BE2C (cell line): Measurements from ENCODE around the gene NUP153.
"Not testable (repeated sequence)": the region's sequence is repeated elsewhere in the genome, so short reads cannot be mapped to it uniquely, and the experiment has no call there.

Experiments
- DNase-seq: peaks from one replicate; pipeline ENCODE4 v3.0.0-alpha.2; 2020
- H3K27me3 ChIP-seq: fragments of 250-450 bp; sonication (Bioruptor Pico); 2 replicates; pipeline ENCODE4 v1.5.1; 2020; ENCODE audit warnings: mild to moderate bottlenecking
- H3K36me3 ChIP-seq: fragments of 250-450 bp; sonication (Bioruptor Pico); 2 replicates; pipeline ENCODE4 v1.5.1; 2020; ENCODE audit warnings: mild to moderate bottlenecking
- H3K4me1 ChIP-seq: fragments of 250-450 bp; sonication (Bioruptor Pico); 2 replicates; pipeline ENCODE4 v1.5.1; 2020
- H3K4me3 ChIP-seq: 2 replicates; pipeline ENCODE4 v1.5.1; 2011; ENCODE audit warnings: low read depth, low read length
- H3K9me3 ChIP-seq: fragments of 250-450 bp; sonication (Bioruptor Pico); 2 replicates; pipeline ENCODE4 v1.5.1; 2020
- CTCF ChIP-seq: IDR thresholded peaks from 2 replicates; pipeline ENCODE4 v1.5.1; 2012; ENCODE audit warnings: mild to moderate bottlenecking, low read depth, low read length

Gene NUP153

GRCh38 chr6:17740559-17741220 is 34.0 kb upstream of the NUP153 start:
- H3K4me1 ChIP-seq, result no peaks in the 10 kb centered on the region
- H3K4me3 ChIP-seq, result no peak overlapping the region
- H3K9me3 ChIP-seq, result no peaks in the 10 kb centered on the region
- no peak for DNase-seq
- TF ChIP-seq CTCF, result no peak
- H3K27me3 ChIP-seq, result no peaks in the 10 kb centered on the region
- no peaks in the 10 kb centered on the region for H3K36me3 ChIP-seq

GRCh38 chr6:17737704-17738252 is 31.1 kb upstream of the NUP153 start:
- Histone ChIP-seq H3K4me3 (no peak overlapping the region), H3K36me3 (no peaks in the 10 kb centered on the region), H3K9me3 (no peaks in the 10 kb centered on the region), H3K4me1 (no peaks in the 10 kb centered on the region), H3K27me3 (no peaks in the 10 kb centered on the region)
- TF ChIP-seq CTCF, result no peak
- no peak for DNase-seq

GRCh38 chr6:17735311-17735710 is 28.6 kb upstream of the NUP153 start:
- not testable (repeated sequence) for H3K36me3 ChIP-seq, H3K27me3 ChIP-seq, H3K9me3 ChIP-seq, DNase-seq, H3K4me3 ChIP-seq, H3K4me1 ChIP-seq

- Histone ChIP-seq H3K36me3 (no peaks in the 10 kb centered on the region), H3K9me3 (no peaks in the 10 kb centered on the region), H3K27me3 (no peaks in the 10 kb centered on the region), H3K4me1 (no peaks in the 10 kb centered on the region), H3K4me3 (no peak overlapping the region)
- DNase-seq, result no peak
- no peak for TF ChIP-seq CTCF
These were observed 23.5 kb upstream of the NUP153 start for GRCh38 chr6:17730078-17730704.

- H3K4me1 ChIP-seq, result peaks cover 5% of the 10 kb centered on the region; the same call in 1 of the 2 replicates
- TF ChIP-seq CTCF, result no peak
- DNase-seq, result no peak
- H3K36me3 ChIP-seq, result no peaks in the 10 kb centered on the region
- no peaks in the 10 kb centered on the region for H3K9me3 ChIP-seq
- no peak overlapping the region for H3K4me3 ChIP-seq
- no peaks in the 10 kb centered on the region for H3K27me3 ChIP-seq
These were observed 22.7 kb upstream of the NUP153 start for GRCh38 chr6:17729223-17730077.

- Histone ChIP-seq H3K4me3 (no peak overlapping the region), H3K4me1 (peaks cover 5% of the 10 kb centered on the region; the same call in 1 of the 2 replicates), H3K36me3 (no peaks in the 10 kb centered on the region), H3K27me3 (no peaks in the 10 kb centered on the region), H3K9me3 (no peaks in the 10 kb centered on the region)
- TF ChIP-seq CTCF, result no peak
- no peak for DNase-seq
These were observed 22.0 kb upstream of the NUP153 start for GRCh38 chr6:17728551-17729222.
